Prostate gland (tissue), 2 donors: ENCODE results near the gene LGR6.

Experiments used
- CTCF ChIP-seq, 4 experiments: fragments of 200-600 bp in 2 of 4; fragments of 450-650 bp in 2 of 4; sonication (generic) in 2 of 4; IDR thresholded peaks; 1 replicate in 3 of 4; 2 replicates in 1 of 4; pipeline ENCODE4 v1.5.1; 2016 to 2019; ENCODE audit warnings: antibody characterized with exemption in 4 of 4, mild to moderate bottlenecking in 2 of 4, moderate library complexity in 2 of 4
- POLR2A ChIP-seq: fragments of 450-650 bp; IDR thresholded peaks from one replicate; pipeline ENCODE4 v1.6.1; 2016; ENCODE audit warnings: antibody characterized with exemption, mild to moderate bottlenecking
- POLR2AphosphoS5 ChIP-seq: sonication (generic); formaldehyde crosslinking; IDR thresholded peaks from one replicate; pipeline ENCODE4 v1.6.1; 2017; ENCODE audit warnings: antibody characterized with exemption

GRCh38 chr1:202248861-202249260 is 55.3 kb downstream of the LGR6 start:
- TF ChIP-seq CTCF (IDR thresholded peaks at IDR 0.05) (no peak), POLR2AphosphoS5 (no peak), POLR2A (no peak)
